GM19395 (cell line): ENCODE measurements around the gene KLHDC4.
"Not testable (repeated sequence)": the region's sequence is repeated elsewhere in the genome, so short reads cannot be mapped to it uniquely, and the experiment has no call there.

Experiments
- ATAC-seq: cut with Tn5 transposase; IDR thresholded peaks from one replicate; pipeline ENCODE4 v1.9.1; 2021; ENCODE audit warnings: mild to moderate bottlenecking, moderate library complexity; ENCODE audit not compliant: unreplicated experiment

The KLHDC4 gene

GRCh38 chr16:87744750-87745514, 20.9 kb downstream of the KLHDC4 start:
- no peak for ATAC-seq

GRCh38 chr16:87742781-87743490, 22.9 kb downstream of the KLHDC4 start:
- no peak for ATAC-seq

- no peak for ATAC-seq
These were observed 23.9 kb downstream of the KLHDC4 start for GRCh38 chr16:87741700-87742415.

GRCh38 chr16:87740909-87741424, 24.8 kb downstream of the KLHDC4 start:
- no peak for ATAC-seq

GRCh38 chr16:87740441-87740840, 25.3 kb downstream of the KLHDC4 start:
- no peak for ATAC-seq

- no peak for ATAC-seq
These were observed 26.0 kb downstream of the KLHDC4 start for GRCh38 chr16:87739801-87740200.

GRCh38 chr16:87736008-87736382, 29.8 kb downstream of the KLHDC4 start:
- ATAC-seq: no peak

- no peak for ATAC-seq
These were observed 30.3 kb downstream of the KLHDC4 start for GRCh38 chr16:87735270-87736007.

- no peak for ATAC-seq
These were observed 31.1 kb downstream of the KLHDC4 start for GRCh38 chr16:87734644-87735043.

GRCh38 chr16:87733190-87733589, 32.6 kb downstream of the KLHDC4 start:
- no peak for ATAC-seq

GRCh38 chr16:87731607-87732006, 34.2 kb downstream of the KLHDC4 start:
- no peak for ATAC-seq

- no peak for ATAC-seq
These were observed 36.4 kb downstream of the KLHDC4 start for GRCh38 chr16:87729266-87729954.

GRCh38 chr16:87728026-87728425, 37.8 kb downstream of the KLHDC4 start:
- no peak for ATAC-seq

GRCh38 chr16:87727346-87727745, 38.4 kb downstream of the KLHDC4 start:
- ATAC-seq: no peak

GRCh38 chr16:87726577-87726976, 39.2 kb downstream of the KLHDC4 start:
- ATAC-seq: not testable (repeated sequence)

- ATAC-seq: no peak
These were observed 40.1 kb downstream of the KLHDC4 start for GRCh38 chr16:87725596-87726235.

- no peak for ATAC-seq
These were observed 41.1 kb downstream of the KLHDC4 start for GRCh38 chr16:87724490-87725291.

- no peak for ATAC-seq
These were observed 42.6 kb downstream of the KLHDC4 start for GRCh38 chr16:87723226-87723623.
